T-helper 2 cell treated with Interferon-gamma antibody and Interleukin-4, amounts not matched to agents 5 μg/mL and 100 μg/mL, for 36 hours (primary cell): ENCODE data around the gene RAB3A.
"Not testable (repeated sequence)": the region's sequence is repeated elsewhere in the genome, so short reads cannot be mapped to it uniquely, and the experiment has no call there.

Experiments used
- DNase-seq: peaks from one replicate; pipeline ENCODE4 v3.0.0; 2021; ENCODE audit warnings: low spot score
- H3K27ac Mint-ChIP-seq: one replicate; pipeline ENCODE4 v1.8.0; 2021; ENCODE audit warnings: mild to moderate bottlenecking, mixed read lengths
- H3K27me3 Mint-ChIP-seq: one replicate; pipeline ENCODE4 v1.8.0; 2021; ENCODE audit warnings: low read depth, mixed read lengths
- H3K36me3 Mint-ChIP-seq: one replicate; pipeline ENCODE4 v1.8.0; 2021; ENCODE audit warnings: low read depth, mixed read lengths
- H3K4me1 Mint-ChIP-seq: one replicate; pipeline ENCODE4 v1.8.0; 2021; ENCODE audit warnings: low read depth, mixed read lengths
- H3K4me3 Mint-ChIP-seq: one replicate; pipeline ENCODE4 v1.8.0; 2022; ENCODE audit warnings: mild to moderate bottlenecking, moderate library complexity, mixed read lengths
- H3K9me3 Mint-ChIP-seq: one replicate; pipeline ENCODE4 v1.8.0; 2021; ENCODE audit warnings: mixed read lengths

RAB3A gene

DNA sequence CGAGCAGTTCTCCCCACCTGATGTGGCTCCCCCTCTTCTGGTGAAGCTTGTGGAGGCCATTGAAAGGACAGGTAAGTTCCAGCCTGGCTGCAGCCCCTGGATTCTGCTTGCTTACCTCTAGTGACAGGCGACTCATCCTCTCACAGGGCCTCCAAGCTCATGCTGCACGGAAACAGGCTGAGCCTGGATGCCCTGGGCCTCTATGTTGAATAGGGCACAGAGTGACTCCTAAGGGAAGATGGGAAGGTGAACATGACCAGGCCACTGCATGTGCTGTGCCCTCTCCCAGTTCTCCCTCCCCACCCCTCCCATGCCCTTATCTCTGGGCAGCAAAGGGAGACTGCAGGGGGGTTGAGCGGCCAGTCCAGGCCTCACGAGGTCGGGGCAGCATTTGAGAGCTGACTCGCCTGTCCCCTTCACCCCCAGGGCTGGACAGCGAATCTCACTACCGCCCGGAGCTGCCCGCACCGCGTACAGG, 43.3 kb downstream of the RAB3A start:
- peak overlapping the region; percentile 76 for H3K27ac Mint-ChIP-seq
- no peak for DNase-seq
- H3K4me3 Mint-ChIP-seq: peak overlapping the region; percentile 64
- H3K36me3 Mint-ChIP-seq: peaks cover 7% of the 10 kb centered on the region
- H3K27me3 Mint-ChIP-seq: no peaks in the 10 kb centered on the region
- H3K4me1 Mint-ChIP-seq: peaks cover 1% of the 10 kb centered on the region
- H3K9me3 Mint-ChIP-seq: no peaks in the 10 kb centered on the region

DNA sequence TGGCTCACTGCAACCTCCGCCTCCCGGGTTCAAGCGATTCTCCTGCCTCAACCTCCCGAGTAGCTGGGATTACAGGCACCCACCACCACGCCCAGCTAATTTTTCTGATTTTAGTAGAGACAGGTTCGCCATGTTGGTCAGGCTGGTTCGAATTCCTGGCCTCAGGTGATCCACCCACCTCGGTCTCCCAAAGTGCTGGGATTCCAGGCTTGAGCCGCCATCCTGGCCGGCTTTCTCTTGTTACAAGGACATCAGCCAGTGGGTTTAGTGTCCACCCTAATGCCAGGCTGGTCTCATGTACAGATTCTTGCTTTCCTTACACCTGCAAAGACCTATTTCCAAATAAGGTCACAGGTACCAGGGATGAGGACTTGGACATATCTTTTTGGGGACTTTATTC, 44.0 kb downstream of the RAB3A start:
- Mint-ChIP-seq H3K4me3 (no peak overlapping the region), H3K27ac (no peak overlapping the region), H3K36me3 (peaks cover 6% of the 10 kb centered on the region), H3K4me1 (peaks cover 1% of the 10 kb centered on the region), H3K27me3 (no peaks in the 10 kb centered on the region), H3K9me3 (no peaks in the 10 kb centered on the region)
- no peak for DNase-seq

GRCh38 chr19:18159059-18159616, 44.7 kb downstream of the RAB3A start:
- DNase-seq, H3K27me3 Mint-ChIP-seq: not testable (repeated sequence)

GRCh38 chr19:18158467-18158866, 45.4 kb downstream of the RAB3A start:
- Mint-ChIP-seq H3K9me3 (no peaks in the 10 kb centered on the region), H3K4me3 (no peak overlapping the region), H3K27ac (no peak overlapping the region), H3K4me1 (peaks cover 8% of the 10 kb centered on the region), H3K27me3 (no peaks in the 10 kb centered on the region), H3K36me3 (peaks cover 4% of the 10 kb centered on the region)
- DNase-seq: no peak

More at GRCh38 chr19:18159059-18159616, 44.7 kb downstream of the RAB3A start:
- H3K27ac Mint-ChIP-seq, H3K4me1 Mint-ChIP-seq, H3K36me3 Mint-ChIP-seq, H3K9me3 Mint-ChIP-seq, H3K4me3 Mint-ChIP-seq: not testable (repeated sequence)

- Mint-ChIP-seq H3K27me3 (no peaks in the 10 kb centered on the region), H3K4me3 (no peak overlapping the region), H3K27ac (no peak overlapping the region), H3K4me1 (peaks cover 8% of the 10 kb centered on the region), H3K36me3 (peaks cover 1% of the 10 kb centered on the region), H3K9me3 (no peaks in the 10 kb centered on the region)
- DNase-seq: no peak
Observed at GRCh38 chr19:18157465-18158063, 46.3 kb downstream of the RAB3A start.

GRCh38 chr19:18156841-18157464, 46.9 kb downstream of the RAB3A start:
- peaks cover 3% of the 10 kb centered on the region for H3K36me3 Mint-ChIP-seq
- H3K4me3 Mint-ChIP-seq: no peak overlapping the region
- no peaks in the 10 kb centered on the region for H3K27me3 Mint-ChIP-seq
- peaks cover 13% of the 10 kb centered on the region for H3K4me1 Mint-ChIP-seq
- no peak overlapping the region for H3K27ac Mint-ChIP-seq
- no peaks in the 10 kb centered on the region for H3K9me3 Mint-ChIP-seq
- no peak for DNase-seq

GRCh38 chr19:18156268-18156667, 47.6 kb downstream of the RAB3A start:
- Mint-ChIP-seq H3K27me3 (no peaks in the 10 kb centered on the region), H3K4me1 (peaks cover 19% of the 10 kb centered on the region), H3K27ac (peak overlapping the region; percentile 28), H3K4me3 (no peak overlapping the region), H3K9me3 (no peaks in the 10 kb centered on the region), H3K36me3 (peaks cover 3% of the 10 kb centered on the region)
- no peak for DNase-seq

GRCh38 chr19:18155095-18156087, 48.5 kb downstream of the RAB3A start:
- H3K4me3 Mint-ChIP-seq: no peak overlapping the region

DNA sequence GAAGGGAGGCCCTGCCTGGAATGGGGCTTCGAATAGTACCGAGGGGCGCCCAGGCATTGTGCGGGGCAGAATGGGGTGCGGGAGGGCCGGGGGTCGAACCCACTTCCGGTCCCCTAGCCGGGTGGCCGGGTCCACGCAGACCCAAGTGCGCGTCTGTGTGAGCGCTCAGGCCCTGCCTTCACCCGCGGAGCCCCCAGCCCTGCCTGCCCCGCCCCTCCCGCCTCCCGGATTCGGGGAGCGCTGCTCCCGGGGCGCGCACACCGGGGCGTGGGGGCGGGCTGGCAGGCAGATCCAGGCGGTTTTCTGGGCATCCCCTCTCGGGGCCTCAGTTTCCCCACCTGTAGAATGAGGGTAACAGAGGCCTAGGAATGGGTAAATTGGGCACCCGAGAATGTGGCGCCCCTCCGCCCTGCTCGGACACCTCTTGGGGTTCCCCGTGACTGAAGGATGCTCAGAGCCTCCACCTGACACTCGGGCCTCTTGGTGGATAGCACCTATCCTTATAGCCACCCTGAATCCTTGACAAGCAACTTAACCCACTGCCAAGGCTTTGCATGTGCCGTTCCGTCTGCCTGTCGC, 50.2 kb downstream of the RAB3A start:
- H3K36me3 Mint-ChIP-seq: peaks cover 8% of the 10 kb centered on the region
- H3K27me3 Mint-ChIP-seq: no peaks in the 10 kb centered on the region
- no peak for DNase-seq
- H3K4me3 Mint-ChIP-seq: peak overlapping the region; percentile 88
- H3K4me1 Mint-ChIP-seq: peaks cover 19% of the 10 kb centered on the region
- H3K9me3 Mint-ChIP-seq: no peaks in the 10 kb centered on the region
- H3K27ac Mint-ChIP-seq: peak overlapping the region; percentile 73

More at GRCh38 chr19:18155095-18156087, 48.5 kb downstream of the RAB3A start:
- H3K36me3 Mint-ChIP-seq: peaks cover 4% of the 10 kb centered on the region
- no peak for DNase-seq
- no peaks in the 10 kb centered on the region for H3K27me3 Mint-ChIP-seq
- H3K27ac Mint-ChIP-seq: no peak overlapping the region
- peaks cover 19% of the 10 kb centered on the region for H3K4me1 Mint-ChIP-seq
- no peaks in the 10 kb centered on the region for H3K9me3 Mint-ChIP-seq

DNA sequence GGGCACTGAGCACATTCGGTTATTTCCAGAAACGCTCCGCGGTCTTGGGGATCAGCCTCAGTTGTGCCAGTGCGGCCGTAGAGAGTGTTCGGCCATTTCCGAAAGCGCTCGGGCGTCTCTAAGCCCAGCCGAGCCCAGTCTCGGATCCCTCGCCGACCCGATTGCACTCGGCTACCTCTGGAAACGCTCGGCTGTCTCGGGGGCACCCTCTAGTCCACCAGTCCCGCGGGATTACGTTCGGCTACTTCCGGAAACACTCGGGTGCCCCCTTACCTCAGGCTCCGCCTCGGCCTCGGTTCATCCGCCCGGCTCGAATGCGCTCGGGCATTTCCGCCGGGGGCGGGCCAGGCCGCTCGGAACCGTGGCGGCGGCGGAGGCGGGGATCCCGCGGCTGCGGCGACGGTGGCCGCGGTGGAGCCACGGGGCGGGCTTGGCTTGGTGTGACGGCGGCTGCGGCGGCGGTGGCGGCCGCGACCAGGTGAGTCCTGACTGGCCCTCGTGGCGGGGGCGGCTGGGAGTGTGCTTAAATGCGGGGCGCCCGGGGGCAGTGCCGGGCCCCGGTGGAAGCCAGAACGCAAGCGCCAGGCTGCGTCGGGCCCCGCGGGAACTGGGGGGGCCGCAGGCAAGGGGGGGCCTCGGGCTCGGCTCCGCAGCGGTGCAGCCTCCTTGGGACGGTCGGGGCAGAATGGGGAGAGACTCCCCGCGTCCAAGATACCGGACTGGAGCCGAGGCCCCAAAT, 50.9 kb downstream of the RAB3A start, which contains the start of gene PIK3R2:
Gene PIK3R2, plus strand, starts transcription at position 347 of the 739 bp plus-strand sequence. CDS start 2,717 bp downstream, outside the sequence.
- peak; percentile 99 for DNase-seq
- H3K9me3 Mint-ChIP-seq: no peaks in the 10 kb centered on the region
- H3K27me3 Mint-ChIP-seq: no peaks in the 10 kb centered on the region
- peak within 1 kb of the TSS; percentile 99 for H3K27ac Mint-ChIP-seq
- H3K4me3 Mint-ChIP-seq: peak within 1 kb of the TSS; percentile 89
- peaks cover 11% of the 10 kb centered on the region for H3K36me3 Mint-ChIP-seq
- H3K4me1 Mint-ChIP-seq: peaks cover 19% of the 10 kb centered on the region

DNA sequence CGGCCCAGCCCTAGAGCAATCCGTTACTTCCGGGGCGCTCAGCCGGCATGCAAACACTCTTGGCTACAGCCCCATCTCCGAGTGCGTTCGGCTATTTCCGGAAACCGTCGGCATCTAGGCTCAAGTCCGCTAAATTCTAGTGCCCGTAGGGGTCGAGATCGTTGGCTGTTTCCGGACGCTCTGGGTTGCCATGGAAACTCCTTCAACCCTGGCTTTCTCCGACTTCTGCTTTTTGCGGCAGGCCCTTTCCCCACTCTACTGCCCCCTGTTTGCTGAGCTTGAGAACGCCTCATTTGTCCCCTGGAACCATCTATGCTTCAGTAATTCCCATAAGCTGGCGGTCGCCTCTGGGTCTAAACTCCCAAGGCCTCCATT, 51.4 kb downstream of the RAB3A start:
- peaks cover 19% of the 10 kb centered on the region for H3K4me1 Mint-ChIP-seq
- peak; percentile 97 for DNase-seq
- no peaks in the 10 kb centered on the region for H3K27me3 Mint-ChIP-seq
- H3K36me3 Mint-ChIP-seq: peaks cover 13% of the 10 kb centered on the region
- peak overlapping the region; percentile 89 for H3K4me3 Mint-ChIP-seq
- H3K27ac Mint-ChIP-seq: peak overlapping the region; percentile 99
- no peaks in the 10 kb centered on the region for H3K9me3 Mint-ChIP-seq

DNA sequence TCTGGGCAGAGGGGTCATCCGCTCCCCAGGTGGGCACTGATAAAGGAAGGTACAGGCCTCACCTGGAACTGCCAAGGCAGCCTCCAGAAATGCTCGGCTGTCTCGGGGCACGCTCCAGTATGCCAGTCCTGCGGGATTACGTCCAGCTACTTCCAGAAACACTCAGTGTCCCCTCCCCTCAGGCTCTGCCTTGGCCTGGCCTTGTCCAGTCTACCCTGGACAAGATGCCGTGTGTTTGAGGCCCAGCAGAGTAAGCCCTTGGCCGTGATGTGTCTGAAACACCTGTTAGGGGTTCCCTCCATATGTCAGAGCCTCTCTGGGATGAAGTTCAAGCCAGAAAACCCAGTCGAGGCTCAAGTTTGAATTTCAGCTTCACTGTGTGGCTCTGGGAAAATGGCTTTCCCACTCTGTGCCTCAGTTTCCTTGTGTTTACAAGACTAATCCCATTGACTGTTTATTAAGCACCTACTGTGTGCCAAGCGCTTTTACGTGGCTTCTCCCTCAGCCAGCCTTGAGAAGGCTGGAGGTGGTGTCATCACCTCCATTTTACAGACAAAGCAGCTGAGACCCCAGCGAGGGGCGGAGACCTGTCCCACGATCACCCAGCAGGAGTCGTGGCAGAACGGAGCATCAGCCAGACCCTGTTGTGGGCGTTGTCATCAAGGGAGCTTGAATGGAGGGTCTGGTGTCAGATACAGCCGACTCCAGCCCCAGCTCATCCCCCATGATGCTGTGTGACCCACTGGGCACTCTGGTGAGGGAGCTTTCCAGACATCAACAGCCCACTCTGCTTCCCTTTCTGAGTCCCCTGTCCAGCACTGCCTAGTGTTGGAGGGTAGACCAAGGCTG, 52.8 kb downstream of the RAB3A start:
- peaks cover 17% of the 10 kb centered on the region for H3K4me1 Mint-ChIP-seq
- peaks cover 18% of the 10 kb centered on the region for H3K36me3 Mint-ChIP-seq
- peak overlapping the region; percentile 99 for H3K27ac Mint-ChIP-seq
- H3K4me3 Mint-ChIP-seq: peak overlapping the region; percentile 89
- H3K27me3 Mint-ChIP-seq: no peaks in the 10 kb centered on the region
- H3K9me3 Mint-ChIP-seq: no peaks in the 10 kb centered on the region
- no peak for DNase-seq
